OCI-LY7 (cell line): ENCODE results near the gene EYS.

Experiments used
- CTCF ChIP-seq: fragments of 200-600 bp; sonication (generic); conservative IDR thresholded peaks from 2 replicates; pipeline ENCODE4 v1.5.1; 2014; ENCODE audit warnings: mild to moderate bottlenecking, antibody characterized with exemption, low read length, moderate library complexity, mixed read lengths
- EZH2phosphoT487 ChIP-seq: fragments of 200-600 bp; sonication (generic); IDR thresholded peaks from 2 replicates; pipeline ENCODE4 v1.6.1; 2018; ENCODE audit warnings: low read depth, borderline replicate concordance, mild to moderate bottlenecking, mixed run types, antibody characterized with exemption, low read length, moderate library complexity, mixed read lengths

GRCh38 chr6:65221153-65221552 lies 485.9 kb downstream of the EYS start:
- TF ChIP-seq CTCF (no peak), EZH2phosphoT487 (no peak)
